CD4-positive, alpha-beta memory T cell (primary cell): ENCODE results near the gene MFN2. TPM values are rescaled to one million over a fixed set of nuclear protein-coding genes. Genes with fewer than 3 reads are reported as not detected.
A peak's percentile ranks its signal among the peaks of the same experiment; 100 is the strongest.
"Not testable (repeated sequence)": the region's sequence is repeated elsewhere in the genome, so short reads cannot be mapped to it uniquely, and the experiment has no call there.

ENCODE experiments used
- CTCF ChIA-PET: fragments of 350-600 bp; sonication (Branson Sonifier 250); formaldehyde crosslinking; loops from one replicate; lab custom pipeline; 2021; ENCODE audit warnings: inconsistent platforms; ENCODE audit not compliant: partially characterized antibody; lab: Charles Lee
- POLR2A ChIA-PET: fragments of 350-600 bp; sonication (Branson Sonifier 250); formaldehyde crosslinking; loops from one replicate; lab custom pipeline; 2021; ENCODE audit not compliant: partially characterized antibody; lab: Charles Lee
- DNase-seq, 5 donors: peaks; one replicate each; pipeline versions ENCODE4 v3.0.0 to v3.0.0-alpha.2; 2020 to 2022; ENCODE audit warnings: mixed read lengths in 1 of 5
- H3K27ac ChIP-seq: one replicate; pipeline ENCODE4 v1.7.0; 2013; ENCODE audit warnings: low read depth, low read length
- H3K27me3 ChIP-seq: 2 replicates; pipeline ENCODE4 v1.7.0; 2013; ENCODE audit warnings: mild to moderate bottlenecking, low read length, moderate library complexity; ENCODE audit not compliant: insufficient read depth
- H3K36me3 ChIP-seq: 2 replicates; pipeline ENCODE4 v1.7.0; 2013; ENCODE audit warnings: mild to moderate bottlenecking, low read length, moderate library complexity; ENCODE audit not compliant: insufficient read depth
- H3K4me1 ChIP-seq: 2 replicates; pipeline ENCODE4 v1.7.0; 2013; ENCODE audit warnings: mild to moderate bottlenecking, low read length, moderate library complexity; ENCODE audit not compliant: insufficient read depth
- H3K4me3 ChIP-seq, 2 donors: one replicate each; pipeline ENCODE4 v1.7.0; 2013; ENCODE audit warnings: low read length in 2 of 2, mild to moderate bottlenecking in 1 of 2
- H3K9me3 ChIP-seq, 2 donors: one replicate each; pipeline ENCODE4 v1.7.0; 2013; ENCODE audit warnings: low read length in 2 of 2, control low read depth in 1 of 2; ENCODE audit not compliant: control insufficient read depth in 1 of 2
- H3K27ac Mint-ChIP-seq, 7 donors: one replicate each; pipeline ENCODE4 v1.8.0; 2020 to 2021; ENCODE audit warnings: mixed read lengths in 7 of 7, mild to moderate bottlenecking in 6 of 7, inconsistent platforms in 3 of 7, moderate library complexity in 3 of 7
- H3K27me3 Mint-ChIP-seq, 2 donors: one replicate each; pipeline ENCODE4 v1.8.0; 2020 to 2021; ENCODE audit warnings: mixed read lengths in 2 of 2
- H3K36me3 Mint-ChIP-seq, 2 donors: one replicate each; pipeline ENCODE4 v1.8.0; 2020 to 2021; ENCODE audit warnings: mixed read lengths in 2 of 2, inconsistent platforms in 1 of 2, mild to moderate bottlenecking in 1 of 2
- H3K4me1 Mint-ChIP-seq, 4 donors: one replicate each; pipeline ENCODE4 v1.8.0; 2020 to 2021; ENCODE audit warnings: mixed read lengths in 4 of 4, mild to moderate bottlenecking in 1 of 4
- H3K4me3 Mint-ChIP-seq, 8 donors: one replicate each; pipeline ENCODE4 v1.8.0; 2020 to 2021; ENCODE audit warnings: mixed read lengths in 8 of 8, mild to moderate bottlenecking in 7 of 8, moderate library complexity in 6 of 8, inconsistent platforms in 3 of 8
- H3K9me3 Mint-ChIP-seq, 8 donors: one replicate each; pipeline ENCODE4 v1.8.0; 2020 to 2021; ENCODE audit warnings: mixed read lengths in 8 of 8, mild to moderate bottlenecking in 5 of 8, inconsistent platforms in 3 of 8, moderate library complexity in 1 of 8
- intact Hi-C: fragments of 100-400 bp; cut with micrococcal nuclease; formaldehyde crosslinking; loops from one replicate; pipeline ENCODE4 v1.15.1; 2023
- polyA plus RNA-seq, 2 donors: library from polyadenylated mRNA; unstranded; fragments of 300-500 nt; fragmentation: Illumina TruSeq; gene quantifications; one replicate each; pipeline ENCODE4 v1.2.3, GENCODE V29; 2021
- total RNA-seq, 2 experiments: library from RNA; stranded (reverse); gene quantifications; one replicate each; pipeline ENCODE4 v1.2.3, GENCODE V29; 2021

The MFN2 gene
- total and polyA plus RNA-seq, 4 experiments from 2014 or later: 29.0 to 53.7 (median 36.8) TPM

GRCh38 chr1:12038356-12039163 is 58.3 kb downstream of the MFN2 start:
- ChIA-PET POLR2A (no interaction called here), CTCF (no interaction called here)
- no peak overlapping the region for H3K27ac ChIP-seq
- H3K27me3 Mint-ChIP-seq: no peaks in the 10 kb centered on the region
- no peaks in the 10 kb centered on the region for H3K9me3 Mint-ChIP-seq
- no peak overlapping the region for H3K4me3 Mint-ChIP-seq
- H3K36me3 ChIP-seq: no peaks in the 10 kb centered on the region
- no peak overlapping the region for H3K27ac Mint-ChIP-seq
- H3K4me3 ChIP-seq: no peak overlapping the region
- no peaks in the 10 kb centered on the region for H3K9me3 ChIP-seq
- no peak for DNase-seq
- H3K36me3 Mint-ChIP-seq: no peaks in the 10 kb centered on the region
- no peaks in the 10 kb centered on the region for H3K27me3 ChIP-seq
- intact Hi-C loops: no loop called here
- no peaks in the 10 kb centered on the region for H3K4me1 ChIP-seq
- no peaks in the 10 kb centered on the region for H3K4me1 Mint-ChIP-seq

- ChIA-PET CTCF (no interaction called here), POLR2A (no interaction called here)
- Histone ChIP-seq H3K36me3 (no peaks in the 10 kb centered on the region), H3K9me3 (no peaks in the 10 kb centered on the region), H3K27me3 (no peaks in the 10 kb centered on the region), H3K4me3 (no peak overlapping the region), H3K27ac (no peak overlapping the region), H3K4me1 (peaks cover 2% of the 10 kb centered on the region)
- Mint-ChIP-seq H3K36me3 (no peaks in the 10 kb centered on the region), H3K4me3 (no peak overlapping the region), H3K9me3 (no peaks in the 10 kb centered on the region), H3K27me3 (no peaks in the 10 kb centered on the region), H3K27ac (no peak overlapping the region), H3K4me1 (peaks cover 0 to 2% (median 2%) of the 10 kb centered on the region in 4 donors)
- DNase-seq: no peak
- intact Hi-C loops: no loop called here
These were observed 58.9 kb downstream of the MFN2 start for GRCh38 chr1:12039164-12039525.

GRCh38 chr1:12039824-12040456 is 59.7 kb downstream of the MFN2 start:
- H3K27me3 Mint-ChIP-seq, H3K9me3 Mint-ChIP-seq, H3K4me3 ChIP-seq, H3K27ac ChIP-seq, CTCF ChIA-PET, DNase-seq, H3K4me1 Mint-ChIP-seq, POLR2A ChIA-PET, H3K27me3 ChIP-seq, H3K9me3 ChIP-seq, H3K36me3 Mint-ChIP-seq, H3K4me1 ChIP-seq, intact Hi-C loops, H3K4me3 Mint-ChIP-seq, H3K27ac Mint-ChIP-seq, H3K36me3 ChIP-seq: not testable (repeated sequence)

DNA sequence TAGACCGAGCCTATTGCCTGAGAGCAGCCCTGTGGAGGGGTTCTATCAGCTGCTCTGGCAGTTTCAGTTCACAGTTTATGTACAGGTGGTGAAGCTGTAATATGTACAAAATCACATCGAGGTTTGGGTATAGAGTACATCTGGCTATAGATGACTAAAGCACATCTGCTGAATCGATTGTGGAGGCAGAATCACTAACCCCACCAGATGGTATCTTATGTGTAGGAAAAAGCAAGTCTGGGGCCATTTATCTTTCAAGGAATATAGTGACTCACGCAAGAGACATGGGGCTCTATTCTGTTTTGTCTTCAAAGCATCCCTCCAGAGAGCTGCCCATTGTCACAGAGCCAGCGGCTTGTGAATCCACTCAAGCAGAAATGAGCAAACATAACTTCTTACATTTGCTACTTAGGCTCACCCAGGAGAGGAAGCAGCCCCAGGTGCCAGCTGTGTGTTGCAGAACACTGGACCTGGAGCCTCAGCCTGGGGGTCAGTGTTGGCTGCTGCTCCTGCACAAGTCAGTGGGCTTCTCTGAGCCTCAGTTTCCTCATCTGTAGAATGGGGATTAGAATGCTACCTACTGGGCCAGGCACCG is 60.3 kb downstream of the MFN2 start:
- H3K36me3 Mint-ChIP-seq: no peaks in the 10 kb centered on the region
- ChIA-PET POLR2A (no interaction called here), CTCF (no interaction called here)
- no peaks in the 10 kb centered on the region for H3K9me3 Mint-ChIP-seq
- Histone ChIP-seq H3K9me3 (no peaks in the 10 kb centered on the region), H3K27me3 (no peaks in the 10 kb centered on the region), H3K27ac (no peak overlapping the region), H3K4me1 (peaks cover 7% of the 10 kb centered on the region), H3K36me3 (no peaks in the 10 kb centered on the region), H3K4me3 (no peak overlapping the region)
- peaks cover 4% of the 10 kb centered on the region in 4 donors for H3K4me1 Mint-ChIP-seq
- H3K4me3 Mint-ChIP-seq: no peak overlapping the region
- intact Hi-C loops: no loop called here
- H3K27ac Mint-ChIP-seq: no peak overlapping the region
- no peaks in the 10 kb centered on the region for H3K27me3 Mint-ChIP-seq
- DNase-seq: no peak

DNA sequence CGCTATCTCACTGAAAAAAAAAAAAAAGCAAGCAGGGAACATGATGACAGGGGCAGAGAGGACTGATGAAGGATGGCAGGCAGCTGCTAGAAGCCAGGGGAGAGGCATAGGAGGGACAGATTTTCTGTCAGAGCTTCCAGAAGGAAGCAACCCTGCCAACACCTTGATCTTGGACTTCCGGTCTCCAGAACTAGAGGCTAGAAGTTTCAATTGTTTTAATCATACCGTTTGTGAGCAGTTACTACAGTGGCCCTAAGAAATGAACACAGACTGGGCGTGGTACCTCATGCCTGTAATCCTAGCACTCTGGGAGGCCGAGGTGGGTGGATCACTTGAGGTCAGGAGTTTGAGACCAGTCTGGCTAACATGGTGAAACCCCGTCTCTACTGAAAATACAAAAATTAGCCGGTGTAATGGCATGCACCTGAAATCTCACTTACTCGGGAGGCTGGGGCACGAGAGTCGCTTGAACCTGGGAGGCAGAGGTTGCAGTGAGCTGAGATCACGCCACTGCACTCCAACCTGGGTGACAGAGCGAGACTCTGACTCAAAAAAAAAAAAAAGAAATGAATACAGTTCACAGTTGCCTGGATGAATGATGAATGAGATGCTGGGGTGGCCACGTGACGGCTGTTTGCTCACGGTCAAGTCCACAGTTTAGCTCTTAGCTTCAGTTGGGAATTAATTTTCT is 64.1 kb downstream of the MFN2 start:
- DNase-seq, intact Hi-C loops, H3K4me3 ChIP-seq, H3K27ac ChIP-seq, H3K9me3 ChIP-seq, H3K36me3 Mint-ChIP-seq, H3K4me1 Mint-ChIP-seq, H3K27me3 Mint-ChIP-seq, H3K36me3 ChIP-seq, H3K9me3 Mint-ChIP-seq, POLR2A ChIA-PET, CTCF ChIA-PET, H3K27ac Mint-ChIP-seq, H3K27me3 ChIP-seq, H3K4me3 Mint-ChIP-seq: not testable (repeated sequence)
- H3K4me1 ChIP-seq: peaks cover 24% of the 10 kb centered on the region

GRCh38 chr1:12046749-12047119 is 66.5 kb downstream of the MFN2 start:
- DNase-seq: no peak
- ChIA-PET POLR2A (interaction anchor here (1.3 to 1.4 kb wide), 2 partner anchors 42 to 139 kb away, joined by 3 to 4 read pairs; no protein-coding TSS in a partner anchor), CTCF (interaction anchor here (0.6 kb wide), 1 partner anchor 27 kb away, joined by 3 read pairs; the partner anchor contains the start of gene MIIP)
- Mint-ChIP-seq H3K4me3 (no peak overlapping the region), H3K27me3 (no peaks in the 10 kb centered on the region), H3K9me3 (no peaks in the 10 kb centered on the region), H3K36me3 (no peaks in the 10 kb centered on the region), H3K27ac (no peak overlapping the region), H3K4me1 (peaks cover 4 to 7% (median 4%) of the 10 kb centered on the region in 4 donors)
- H3K9me3 ChIP-seq: no peaks in the 10 kb centered on the region
- peak overlapping the region in 1 of 2 donors; percentile 5 for H3K4me3 ChIP-seq
- H3K27ac ChIP-seq: no peak overlapping the region
- H3K4me1 ChIP-seq: peaks cover 24% of the 10 kb centered on the region
- H3K27me3 ChIP-seq: no peaks in the 10 kb centered on the region
- intact Hi-C loops: no loop called here
- H3K36me3 ChIP-seq: no peaks in the 10 kb centered on the region
